Body of pancreas (tissue), 4 donors: ENCODE data around the gene ENG. TPM values are rescaled to one million over a fixed set of nuclear protein-coding genes. Genes with fewer than 3 reads are reported as not detected.

Experiments used
- ATAC-seq: fragments of 150-250 bp; one replicate; pipeline ENCODE4 v1.9.1; 2016
- DNase-seq, 4 donors: peaks; one replicate each; pipeline ENCODE4 v3.0.0-alpha.2; 2019
- H3K27ac ChIP-seq, 4 donors: fragments of 200-600 bp; sonication (generic); 1 replicate in 3 of 4; 2 replicates in 1 of 4; pipeline versions ENCODE4 v1.5.1 to v1.6.1; 2016 to 2019; ENCODE audit warnings: mild to moderate bottlenecking in 1 of 4, mixed read lengths in 1 of 4, moderate library complexity in 1 of 4
- H3K27me3 ChIP-seq, 2 donors: fragments of 200-600 bp; sonication (generic); one replicate each; pipeline ENCODE4 v1.6.0; 2016; ENCODE audit warnings: mild to moderate bottlenecking in 1 of 2
- H3K36me3 ChIP-seq, 2 donors: fragments of 200-600 bp; sonication (generic); replicated peaks in 1 of 2; 2 replicates each; pipeline ENCODE4 v1.5.1; 2016; ENCODE audit warnings: low read depth in 2 of 2; ENCODE audit not compliant: insufficient read depth in 1 of 2
- H3K4me1 ChIP-seq: fragments of 200-600 bp; sonication (generic); one replicate; pipeline ENCODE4 v1.6.0; 2016
- H3K4me3 ChIP-seq, 2 donors: fragments of 200-600 bp; sonication (generic); 1 replicate in 1 of 2; 2 replicates in 1 of 2; pipeline ENCODE4 v1.5.1; 2016 to 2019
- H3K9me3 ChIP-seq, 3 donors: fragments of 200-600 bp; sonication (generic); 1 replicate in 2 of 3; 2 replicates in 1 of 3; pipeline ENCODE4 v1.5.1; 2016
- CTCF ChIP-seq, 7 experiments: fragments of 450-650 bp in 4 of 7; fragments of 200-600 bp in 3 of 7; sonication (generic) in 3 of 7; IDR thresholded peaks; one replicate each; pipeline ENCODE4 v1.5.1; 2016 to 2019; ENCODE audit warnings: antibody characterized with exemption in 7 of 7
- POLR2A ChIP-seq, 3 donors: fragments of 450-650 bp; IDR thresholded peaks; one replicate each; pipeline ENCODE4 v1.6.1; 2016; ENCODE audit warnings: antibody characterized with exemption in 3 of 3, mild to moderate bottlenecking in 2 of 3
- WGBS, 2 donors: methylation state at CpG; one replicate each; pipeline ENCODE4 v1.1.5; 2017; 5-methylcytosine and 5-hydroxymethylcytosine counted together
- intact Hi-C: fragments of 100-400 bp; cut with DNase I; formaldehyde crosslinking; loops from one replicate; pipeline ENCODE4 v1.15.1; 2023
- total RNA-seq, 2 donors: library from RNA; depleted of rRNA; stranded (reverse); fragments of >200 nt; gene quantifications; one replicate each; pipeline ENCODE4 v1.1.0, GENCODE V29; 2016

ENG gene
- total RNA-seq, 2 donors from 2014 or later: 20.2 to 26.7 TPM

GRCh38 chr9:127817881-127818434 is 36.5 kb downstream of the ENG start:
- intact Hi-C loops: no loop called here
- DNase-seq (no peak), ATAC-seq (no peak)
- WGBS, 2 donors: 52 to 87% methylated on average over 2 to 17 of the region's 17 CpGs
- TF ChIP-seq CTCF (IDR thresholded peaks at IDR 0.05): no peak
- no peak for TF ChIP-seq POLR2A (IDR thresholded peaks at IDR 0.05)
- Histone ChIP-seq H3K27me3 (no peaks in the 10 kb centered on the region), H3K36me3 (peaks cover 7 to 15% of the 10 kb centered on the region in 2 donors), H3K4me3 (no peak overlapping the region), H3K4me1 (peaks cover 4% of the 10 kb centered on the region), H3K9me3 (no peaks in the 10 kb centered on the region), H3K27ac (no peak overlapping the region)

- no peak for ATAC-seq
- Histone ChIP-seq H3K27me3 (no peaks in the 10 kb centered on the region), H3K36me3 (peaks cover 12 to 18% of the 10 kb centered on the region in 2 donors), H3K9me3 (no peaks in the 10 kb centered on the region), H3K4me1 (peaks cover 4% of the 10 kb centered on the region), H3K4me3 (no peak overlapping the region), H3K27ac (no peak overlapping the region)
- 97% methylated on average over 6 of the region's 8 CpGs; no CpG with 5 or more reads in 1 of the 2 donors for WGBS, 2 donors
- DNase-seq: no peak
- intact Hi-C loops: no loop called here
- TF ChIP-seq POLR2A (IDR thresholded peaks at IDR 0.05) (no peak), CTCF (IDR thresholded peaks at IDR 0.05) (no peak)
Observed at GRCh38 chr9:127816728-127817127, 37.7 kb downstream of the ENG start.

- no peak for ATAC-seq
- no peak for DNase-seq
- Histone ChIP-seq H3K36me3 (peaks cover 12 to 18% of the 10 kb centered on the region in 2 donors), H3K27ac (peak overlapping the region in 1 of 4 donors; percentile 1), H3K9me3 (no peaks in the 10 kb centered on the region), H3K4me1 (peaks cover 4% of the 10 kb centered on the region), H3K27me3 (no peaks in the 10 kb centered on the region), H3K4me3 (no peak overlapping the region)
- intact Hi-C loops: no loop called here
- TF ChIP-seq CTCF (IDR thresholded peaks at IDR 0.05) (no peak), POLR2A (IDR thresholded peaks at IDR 0.05) (no peak)
- 60 to 67% methylated on average over 1 to 3 of the region's 3 CpGs for WGBS, 2 donors
Observed at GRCh38 chr9:127816362-127816725, 38.1 kb downstream of the ENG start.

- Histone ChIP-seq H3K4me3 (no peak overlapping the region), H3K9me3 (no peaks in the 10 kb centered on the region), H3K27me3 (no peaks in the 10 kb centered on the region), H3K27ac (peak overlapping the region in 1 of 4 donors; percentile 1), H3K36me3 (peaks cover 12 to 18% of the 10 kb centered on the region in 2 donors), H3K4me1 (peaks cover 4% of the 10 kb centered on the region)
- WGBS, 2 donors: 83 to 88% methylated on average over 13 to 21 of the region's 33 CpGs
- TF ChIP-seq POLR2A (IDR thresholded peaks at IDR 0.05): no peak
- no peak for TF ChIP-seq CTCF (IDR thresholded peaks at IDR 0.05)
- intact Hi-C loops: no loop called here
- no peak for ATAC-seq
- no peak for DNase-seq
Observed at GRCh38 chr9:127815512-127816361, 38.7 kb downstream of the ENG start.
